GM12872 (cell line): Measurements from ENCODE around the gene CLDN25.
A peak's percentile ranks its signal among the peaks of the same experiment; 100 is the strongest.

Experiments used
- CTCF ChIP-seq: IDR thresholded peaks from 3 replicates; pipeline ENCODE4 v1.5.1; 2011; ENCODE audit warnings: low read depth, mild to moderate bottlenecking, low read length, moderate library complexity; ENCODE audit not compliant: insufficient read depth

CLDN25 gene

GRCh38 chr11:113789675-113790320, 10.2 kb downstream of the CLDN25 start:
- no peak for TF ChIP-seq CTCF

DNA sequence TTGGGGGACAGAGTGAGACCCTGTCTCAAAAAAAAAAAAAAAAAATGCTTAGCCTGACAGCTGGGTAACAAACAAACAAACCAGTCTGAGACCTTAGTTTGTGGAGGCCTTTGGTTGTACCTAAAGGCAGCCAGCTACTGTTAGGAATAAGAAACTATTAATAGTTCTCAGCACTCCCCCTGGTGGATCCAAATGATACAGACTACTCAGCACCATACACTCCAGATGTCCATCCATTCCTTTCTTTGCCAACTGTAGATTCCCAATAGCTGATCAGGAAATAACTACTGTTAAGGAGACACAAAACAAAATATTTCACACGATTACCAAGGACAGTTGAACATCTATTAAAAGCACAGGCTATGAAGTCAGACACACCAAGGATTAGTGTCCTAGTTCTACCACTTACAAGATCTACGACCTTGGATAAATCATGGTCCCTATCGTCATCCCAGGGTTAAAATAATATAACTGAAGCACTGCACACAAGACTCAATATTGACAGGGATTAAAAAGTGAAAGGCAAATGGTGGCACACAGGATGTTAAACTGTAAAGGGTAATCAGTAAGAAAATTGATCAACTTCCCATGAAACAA, 17.2 kb downstream of the CLDN25 start:
- peak; percentile 71 for TF ChIP-seq CTCF

DNA sequence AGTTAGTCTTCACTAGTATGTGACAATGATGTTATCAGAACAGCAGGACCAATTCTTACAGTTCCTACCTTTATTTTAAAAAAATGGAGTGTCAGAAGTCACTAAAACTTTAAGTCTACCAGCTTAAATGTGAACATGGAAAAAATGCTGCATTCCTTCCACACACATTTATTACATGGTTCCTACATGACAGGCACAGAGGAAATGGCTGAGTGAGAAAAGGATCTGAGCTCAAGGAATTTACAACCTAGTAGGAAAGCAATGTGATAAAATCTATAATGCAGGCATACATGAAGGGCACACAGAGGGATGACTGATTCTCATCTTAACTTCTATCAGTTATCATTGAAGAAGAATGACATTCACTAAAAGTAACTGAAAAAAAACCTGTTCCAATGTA, 23.0 kb downstream of the CLDN25 start:
- no peak for TF ChIP-seq CTCF

GRCh38 chr11:113805640-113806039, 26.0 kb downstream of the CLDN25 start:
- TF ChIP-seq CTCF = no peak

- TF ChIP-seq CTCF = peak; percentile 62
These were observed 26.8 kb downstream of the CLDN25 start for GRCh38 chr11:113806406-113806805.

DNA sequence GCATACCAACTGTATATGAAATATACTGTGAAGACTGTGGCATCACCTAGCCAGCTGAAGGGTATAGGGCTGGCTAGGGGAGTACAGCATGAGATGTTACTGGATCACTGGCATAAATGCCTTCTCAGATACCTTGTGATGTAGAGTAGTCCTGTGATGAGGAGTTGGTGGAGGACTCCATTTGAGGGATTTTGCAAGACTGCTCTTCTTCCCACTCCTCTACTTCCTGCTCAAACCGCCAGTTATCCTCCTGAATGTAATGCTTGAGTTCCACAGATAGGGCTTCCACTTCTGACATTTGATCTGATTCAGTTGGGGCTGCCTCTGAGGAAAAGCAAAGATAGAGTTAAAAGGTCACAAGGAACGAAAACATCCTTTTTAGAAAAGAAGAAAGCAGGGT, 29.3 kb downstream of the CLDN25 start:
- TF ChIP-seq CTCF = no peak

GRCh38 chr11:113814181-113814580, 34.6 kb downstream of the CLDN25 start:
- TF ChIP-seq CTCF = no peak

GRCh38 chr11:113817162-113817561, 37.6 kb downstream of the CLDN25 start:
- TF ChIP-seq CTCF = no peak
